Activated CD8-positive, alpha-beta T cell treated with anti-CD3 and anti-CD28 coated beads for 36 hours (primary cell): ENCODE data around the gene PHKA1. TPM values are rescaled to one million over a fixed set of nuclear protein-coding genes. Genes with fewer than 3 reads are reported as not detected.
"Not testable (repeated sequence)": the region's sequence is repeated elsewhere in the genome, so short reads cannot be mapped to it uniquely, and the experiment has no call there.

Experiments
- ATAC-seq: fragments of 200-7000 bp; cut with Tn5 transposase; one replicate; pipeline ENCODE4 v1.10.0; 2021; ENCODE audit warnings: mild to moderate bottlenecking, moderate library complexity
- CTCF ChIA-PET: fragments of 350-600 bp; sonication (Branson Sonifier 250); formaldehyde crosslinking; loops from one replicate; lab custom pipeline; 2021; ENCODE audit warnings: antibody characterized with exemption; lab: Charles Lee
- POLR2A ChIA-PET: fragments of 350-600 bp; sonication (Branson Sonifier 250); formaldehyde crosslinking; loops from one replicate; lab custom pipeline; 2021; ENCODE audit warnings: antibody characterized with exemption; lab: Charles Lee
- DNase-seq: peaks from one replicate; pipeline ENCODE4 v3.0.0-alpha.2; 2020
- H3K27ac Mint-ChIP-seq: one replicate; pipeline ENCODE4 v1.8.0; 2021; ENCODE audit warnings: mild to moderate bottlenecking, mixed read lengths
- H3K27me3 Mint-ChIP-seq: one replicate; pipeline ENCODE4 v1.8.0; 2021; ENCODE audit warnings: mixed read lengths
- H3K36me3 Mint-ChIP-seq: one replicate; pipeline ENCODE4 v1.8.0; 2021; ENCODE audit warnings: low read depth, mixed read lengths
- H3K4me1 Mint-ChIP-seq: one replicate; pipeline ENCODE4 v1.8.0; 2021; ENCODE audit warnings: low read depth, mixed read lengths
- H3K4me3 Mint-ChIP-seq: one replicate; pipeline ENCODE4 v1.8.0; 2021; ENCODE audit warnings: mild to moderate bottlenecking, moderate library complexity, mixed read lengths
- H3K9me3 Mint-ChIP-seq: one replicate; pipeline ENCODE4 v1.8.0; 2021; ENCODE audit warnings: mixed read lengths
- intact Hi-C: fragments of 100-400 bp; cut with micrococcal nuclease; formaldehyde crosslinking; loops from one replicate; pipeline ENCODE4 v1.10.0; 2022
- total RNA-seq, 2 experiments: library from RNA; stranded (reverse); gene quantifications; one replicate each; pipeline ENCODE4 v1.2.3, GENCODE V29; 2021
- TF ChIP-seq, protein P1 (sequence below): fragments of 200-600 bp; IDR thresholded peaks from one replicate; pipeline ENCODE4 v1.8.0; 2022; ENCODE audit warnings: antibody characterized with exemption, mild to moderate bottlenecking

The PHKA1 gene
- total RNA-seq, 2 experiments from 2014 or later = 6.9 to 8.0 TPM

GRCh38 chrX:72685810-72686456 is 28.2 kb downstream of the PHKA1 start:
- CTCF ChIA-PET = no interaction called here
- intact Hi-C loops = no loop called here
- no peak overlapping the region for H3K27ac Mint-ChIP-seq

GRCh38 chrX:72685018-72685417 is 29.1 kb downstream of the PHKA1 start:
- intact Hi-C loops = no loop called here
- DNase-seq (no peak), ATAC-seq (no peak)
- POLR2A ChIA-PET = no interaction called here
- Mint-ChIP-seq H3K9me3 (no peaks in the 10 kb centered on the region), H3K4me3 (no peak overlapping the region), H3K27me3 (no peaks in the 10 kb centered on the region), H3K4me1 (peaks cover 7% of the 10 kb centered on the region), H3K36me3 (peaks cover 5% of the 10 kb centered on the region), H3K27ac (no peak overlapping the region)
- TF ChIP-seq, protein P1, sequence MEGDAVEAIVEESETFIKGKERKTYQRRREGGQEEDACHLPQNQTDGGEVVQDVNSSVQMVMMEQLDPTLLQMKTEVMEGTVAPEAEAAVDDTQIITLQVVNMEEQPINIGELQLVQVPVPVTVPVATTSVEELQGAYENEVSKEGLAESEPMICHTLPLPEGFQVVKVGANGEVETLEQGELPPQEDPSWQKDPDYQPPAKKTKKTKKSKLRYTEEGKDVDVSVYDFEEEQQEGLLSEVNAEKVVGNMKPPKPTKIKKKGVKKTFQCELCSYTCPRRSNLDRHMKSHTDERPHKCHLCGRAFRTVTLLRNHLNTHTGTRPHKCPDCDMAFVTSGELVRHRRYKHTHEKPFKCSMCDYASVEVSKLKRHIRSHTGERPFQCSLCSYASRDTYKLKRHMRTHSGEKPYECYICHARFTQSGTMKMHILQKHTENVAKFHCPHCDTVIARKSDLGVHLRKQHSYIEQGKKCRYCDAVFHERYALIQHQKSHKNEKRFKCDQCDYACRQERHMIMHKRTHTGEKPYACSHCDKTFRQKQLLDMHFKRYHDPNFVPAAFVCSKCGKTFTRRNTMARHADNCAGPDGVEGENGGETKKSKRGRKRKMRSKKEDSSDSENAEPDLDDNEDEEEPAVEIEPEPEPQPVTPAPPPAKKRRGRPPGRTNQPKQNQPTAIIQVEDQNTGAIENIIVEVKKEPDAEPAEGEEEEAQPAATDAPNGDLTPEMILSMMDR = no peak
- CTCF ChIA-PET = no interaction called here

More at GRCh38 chrX:72685810-72686456, 28.2 kb downstream of the PHKA1 start:
- DNase-seq (no peak), ATAC-seq (no peak)
- TF ChIP-seq, protein P1 = no peak
- H3K4me1 Mint-ChIP-seq = peaks cover 7% of the 10 kb centered on the region
- H3K27me3 Mint-ChIP-seq = no peaks in the 10 kb centered on the region
- H3K4me3 Mint-ChIP-seq = no peak overlapping the region
- peaks cover 4% of the 10 kb centered on the region for H3K36me3 Mint-ChIP-seq
- no peaks in the 10 kb centered on the region for H3K9me3 Mint-ChIP-seq
- POLR2A ChIA-PET = no interaction called here

GRCh38 chrX:72683631-72684030 is 30.5 kb downstream of the PHKA1 start:
- Mint-ChIP-seq H3K36me3 (peaks cover 5% of the 10 kb centered on the region), H3K27ac (no peak overlapping the region), H3K27me3 (no peaks in the 10 kb centered on the region), H3K9me3 (peaks cover 3% of the 10 kb centered on the region), H3K4me3 (no peak overlapping the region), H3K4me1 (peaks cover 7% of the 10 kb centered on the region)
- ATAC-seq (no peak), DNase-seq (no peak)
- CTCF ChIA-PET = no interaction called here
- POLR2A ChIA-PET = no interaction called here
- intact Hi-C loops = no loop called here
- TF ChIP-seq, protein P1 = no peak

DNA sequence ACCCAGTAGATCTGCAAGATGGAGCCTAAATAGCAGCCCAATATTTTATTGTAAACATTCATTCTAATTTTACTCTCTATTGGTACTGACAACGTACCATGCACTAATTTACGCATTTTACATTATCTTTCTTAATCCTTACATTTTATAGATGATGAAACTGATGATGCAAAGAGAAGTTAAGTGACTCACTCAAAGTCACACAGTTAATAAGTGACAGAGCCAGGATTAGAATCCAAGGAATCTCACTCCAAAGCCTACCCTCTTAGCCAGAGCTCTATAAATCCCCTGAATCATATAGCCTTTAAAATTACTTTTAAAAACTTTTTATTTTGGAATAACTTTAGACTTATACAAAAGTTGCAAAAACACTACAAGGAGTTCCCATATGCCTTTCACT is 37.6 kb downstream of the PHKA1 start:
- no peaks in the 10 kb centered on the region for H3K27me3 Mint-ChIP-seq
- H3K27ac Mint-ChIP-seq = no peak overlapping the region
- peaks cover 3% of the 10 kb centered on the region for H3K9me3 Mint-ChIP-seq
- peaks cover 10% of the 10 kb centered on the region for H3K36me3 Mint-ChIP-seq
- intact Hi-C loops = no loop called here
- TF ChIP-seq, protein P1 = no peak
- CTCF ChIA-PET = no interaction called here
- POLR2A ChIA-PET = no interaction called here
- no peak overlapping the region for H3K4me3 Mint-ChIP-seq
- DNase-seq (no peak), ATAC-seq (no peak)
- no peaks in the 10 kb centered on the region for H3K4me1 Mint-ChIP-seq

- H3K9me3 Mint-ChIP-seq, H3K27ac Mint-ChIP-seq, intact Hi-C loops, H3K36me3 Mint-ChIP-seq, POLR2A ChIA-PET, CTCF ChIA-PET, DNase-seq, H3K4me3 Mint-ChIP-seq, H3K27me3 Mint-ChIP-seq, H3K4me1 Mint-ChIP-seq, ATAC-seq: not testable (repeated sequence)
Measured at GRCh38 chrX:72673951-72674350, 40.2 kb downstream of the PHKA1 start.

GRCh38 chrX:72669508-72669907 is 44.6 kb downstream of the PHKA1 start:
- H3K9me3 Mint-ChIP-seq, H3K4me1 Mint-ChIP-seq, H3K36me3 Mint-ChIP-seq, H3K27ac Mint-ChIP-seq, H3K4me3 Mint-ChIP-seq, intact Hi-C loops, POLR2A ChIA-PET, CTCF ChIA-PET, ATAC-seq, H3K27me3 Mint-ChIP-seq, DNase-seq: not testable (repeated sequence)
